CD14-positive monocyte (primary cell): ENCODE measurements around the gene BID. TPM values are rescaled to one million over a fixed set of nuclear protein-coding genes. Genes with fewer than 3 reads are reported as not detected.

ENCODE experiments used
- DNase-seq, 3 donors: peaks; one replicate each; pipeline ENCODE4 v3.0.0-alpha.2; 2011 to 2022
- H2AFZ ChIP-seq: 2 replicates; pipeline ENCODE4 v1.6.0; 2012; ENCODE audit warnings: mild to moderate bottlenecking, low read depth, low read length, inconsistent platforms; ENCODE audit not compliant: insufficient read depth, poor library complexity, severe bottlenecking
- H3K27ac ChIP-seq, 2 donors: 1 replicate in 1 of 2; 2 replicates in 1 of 2; pipeline ENCODE4 v1.5.1; 2012 to 2013; ENCODE audit warnings: low read length in 2 of 2, control low read depth in 1 of 2, inconsistent platforms in 1 of 2, low read depth in 1 of 2, mild to moderate bottlenecking in 1 of 2
- H3K27me3 ChIP-seq, 2 donors: one replicate each; pipeline versions ENCODE4 v1.6.0 to v1.6.1; 2011 to 2013; ENCODE audit warnings: low read length in 2 of 2; ENCODE audit not compliant: control insufficient read depth in 2 of 2, insufficient read depth in 2 of 2
- H3K36me3 ChIP-seq, 2 donors: replicated peaks in 1 of 2; 1 replicate in 1 of 2; 2 replicates in 1 of 2; pipeline versions ENCODE4 v1.5.1 to v1.6.1; 2012 to 2013; ENCODE audit warnings: low read length in 2 of 2, control low read depth in 1 of 2, inconsistent platforms in 1 of 2, mild to moderate bottlenecking in 1 of 2; ENCODE audit not compliant: insufficient read depth in 2 of 2, control insufficient read depth in 1 of 2
- H3K4me1 ChIP-seq, 2 donors: 1 replicate in 1 of 2; 2 replicates in 1 of 2; pipeline versions ENCODE4 v1.5.1 to v1.6.1; 2012 to 2013; ENCODE audit warnings: low read length in 2 of 2, control low read depth in 1 of 2, inconsistent platforms in 1 of 2, mild to moderate bottlenecking in 1 of 2, moderate library complexity in 1 of 2; ENCODE audit not compliant: insufficient read depth in 2 of 2, control insufficient read depth in 1 of 2
- H3K4me2 ChIP-seq: replicated peaks from 2 replicates; pipeline ENCODE3; 2012; ENCODE audit warnings: low read length, moderate library complexity, mild to moderate bottlenecking; ENCODE audit not compliant: poor library complexity, severe bottlenecking; ENCODE audit errors: extremely low read depth
- H3K4me3 ChIP-seq, 3 experiments: fragments of 200-600 bp in 1 of 3; sonication (generic) in 1 of 3; replicated peaks in 1 of 3; 1 replicate in 2 of 3; 2 replicates in 1 of 3; pipeline ENCODE4 v1.5.1; 2011 to 2013; ENCODE audit warnings: low read length in 3 of 3, mild to moderate bottlenecking in 3 of 3, control low read depth in 2 of 3, low read depth in 2 of 3, inconsistent platforms in 1 of 3, moderate library complexity in 1 of 3
- H3K79me2 ChIP-seq: 2 replicates; pipeline ENCODE4 v1.6.0; 2012; ENCODE audit warnings: mild to moderate bottlenecking, control low read depth, inconsistent platforms, low read length, moderate library complexity; ENCODE audit not compliant: insufficient read depth
- H3K9ac ChIP-seq: 2 replicates; pipeline ENCODE4 v1.6.0; 2017; ENCODE audit warnings: low read length, mild to moderate bottlenecking; ENCODE audit not compliant: insufficient read depth, poor library complexity, severe bottlenecking
- H3K9me3 ChIP-seq, 2 donors: replicated peaks in 1 of 2; 1 replicate in 1 of 2; 2 replicates in 1 of 2; pipeline versions ENCODE4 v1.5.1 to v1.6.1; 2012 to 2013; ENCODE audit warnings: low read length in 2 of 2, control low read depth in 1 of 2; ENCODE audit not compliant: control insufficient read depth in 1 of 2, insufficient read depth in 1 of 2
- H4K20me1 ChIP-seq: 2 replicates; pipeline ENCODE4 v1.6.0; 2012; ENCODE audit warnings: mild to moderate bottlenecking, low read length, control low read depth, moderate library complexity; ENCODE audit not compliant: insufficient read depth
- H3K27ac Mint-ChIP-seq, 7 donors: one replicate each; pipeline ENCODE4 v1.8.0; 2020; ENCODE audit warnings: mild to moderate bottlenecking in 7 of 7, mixed read lengths in 7 of 7, moderate library complexity in 6 of 7, inconsistent platforms in 2 of 7
- H3K27me3 Mint-ChIP-seq, 3 donors: one replicate each; pipeline ENCODE4 v1.8.0; 2021 to 2022; ENCODE audit warnings: low read depth in 3 of 3, mild to moderate bottlenecking in 3 of 3, mixed read lengths in 3 of 3, moderate library complexity in 3 of 3, inconsistent platforms in 1 of 3
- H3K36me3 Mint-ChIP-seq, 2 donors: one replicate each; pipeline ENCODE4 v1.8.0; 2020; ENCODE audit warnings: mixed read lengths in 2 of 2, inconsistent platforms in 1 of 2, mild to moderate bottlenecking in 1 of 2
- H3K4me1 Mint-ChIP-seq: one replicate; pipeline ENCODE4 v1.8.0; 2020; ENCODE audit warnings: mild to moderate bottlenecking, mixed read lengths
- H3K4me3 Mint-ChIP-seq, 2 donors: one replicate each; pipeline ENCODE4 v1.8.0; 2020; ENCODE audit warnings: mild to moderate bottlenecking in 2 of 2, mixed read lengths in 2 of 2, moderate library complexity in 1 of 2
- H3K9me3 Mint-ChIP-seq, 7 donors: one replicate each; pipeline ENCODE4 v1.8.0; 2020 to 2022; ENCODE audit warnings: mixed read lengths in 7 of 7, mild to moderate bottlenecking in 6 of 7, moderate library complexity in 6 of 7, inconsistent platforms in 2 of 7
- CTCF ChIP-seq: fragments of 200-600 bp; IDR thresholded peaks from one replicate; pipeline ENCODE4 v1.8.0; 2022; ENCODE audit warnings: antibody characterized with exemption, mild to moderate bottlenecking
- WGBS: methylation state at CpG from one replicate; pipeline ENCODE4 v1.1.5; 2013; ENCODE audit warnings: missing lambda C conversion rate; ENCODE audit not compliant: insufficient coverage; 5-methylcytosine and 5-hydroxymethylcytosine counted together
- intact Hi-C, 2 donors: fragments of 100-400 bp; cut with micrococcal nuclease; formaldehyde crosslinking; loops; one replicate each; pipeline versions ENCODE4 v1.15.0 to v1.15.1; 2023
- polyA plus RNA-seq, 3 donors: library from polyadenylated mRNA; depleted of rRNA in 1 of 3; unstranded in 2 of 3; stranded (reverse) in 1 of 3; fragments of 300-500 nt in 2 of 3; fragments of >200 nt in 1 of 3; fragmentation: Illumina TruSeq in 2 of 3; gene quantifications; 1 replicate in 2 of 3; 2 replicates in 1 of 3; pipeline ENCODE4 v1.2.3, GENCODE V29; 2012 to 2021

BID gene
- polyA plus RNA-seq, 3 donors: 199 to 423 (median 391) TPM

DNA sequence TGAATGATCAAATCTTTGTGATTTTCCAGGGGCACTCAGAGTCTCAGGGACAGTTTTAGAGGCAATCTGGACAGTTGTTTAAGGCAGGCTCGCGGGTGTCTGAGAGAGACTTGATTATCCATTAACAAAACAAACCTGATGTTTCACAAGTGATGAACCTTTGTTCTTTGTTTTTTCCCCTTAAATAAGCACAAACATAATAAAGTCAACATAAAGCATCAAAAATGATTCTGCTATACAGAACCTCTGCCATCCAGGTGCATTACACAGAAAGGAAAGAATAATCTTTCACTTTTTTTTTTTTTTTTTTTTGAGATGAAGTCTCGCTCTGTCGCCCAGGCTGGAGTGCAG is 13.2 kb downstream of the BID start:
- TF ChIP-seq CTCF: no peak
- peaks cover 45 to 66% of the 10 kb centered on the region in 2 donors for H3K4me1 ChIP-seq
- H3K79me2 ChIP-seq: peaks cover 99% of the 10 kb centered on the region
- H4K20me1 ChIP-seq: peaks cover 96% of the 10 kb centered on the region
- H2AFZ ChIP-seq: no peak overlapping the region
- H3K9me3 ChIP-seq: no peaks in the 10 kb centered on the region
- peak overlapping the region; percentile 89 to 90 for H3K27ac ChIP-seq
- peaks cover 50% of the 10 kb centered on the region for H3K4me1 Mint-ChIP-seq
- no peaks in the 10 kb centered on the region for H3K27me3 ChIP-seq
- WGBS: no CpG with 5 or more reads among the region's 4 CpGs
- H3K27ac Mint-ChIP-seq: peak overlapping the region; percentile 92 to 99 (median 96)
- DNase-seq: no peak
- intact Hi-C loops: no loop called here
- H3K4me2 ChIP-seq: peak overlapping the region; percentile 50
- peaks cover 8 to 24% of the 10 kb centered on the region in 2 donors for H3K36me3 Mint-ChIP-seq
- peaks cover 0 to 3% of the 10 kb centered on the region in 2 donors for H3K36me3 ChIP-seq
- H3K4me3 ChIP-seq: peak overlapping the region in 1 of 3 experiments; percentile 46
- peak overlapping the region in 1 of 2 donors; percentile 63 for H3K4me3 Mint-ChIP-seq
- H3K27me3 Mint-ChIP-seq: no peaks in the 10 kb centered on the region
- H3K9ac ChIP-seq: peak overlapping the region; percentile 16
- no peaks in the 10 kb centered on the region for H3K9me3 Mint-ChIP-seq

GRCh38 chr22:17754233-17754925 is 19.9 kb downstream of the BID start:
- H3K27ac Mint-ChIP-seq: peak overlapping the region in 5 of 7 donors; percentile 26 to 78 (median 50)
- intact Hi-C loops: no loop called here

More at GRCh38 chr22:17754233-17754925, 19.9 kb downstream of the BID start:
- Mint-ChIP-seq H3K4me1 (peaks cover 13% of the 10 kb centered on the region), H3K9me3 (no peaks in the 10 kb centered on the region), H3K4me3 (no peak overlapping the region), H3K27me3 (peaks cover 0 to 2% (median 0%) of the 10 kb centered on the region in 3 donors), H3K36me3 (peaks cover 18 to 50% of the 10 kb centered on the region in 2 donors)
- H2AFZ ChIP-seq: no peak overlapping the region
- H3K4me3 ChIP-seq: no peak overlapping the region
- peak overlapping the region in 1 of 2 donors; percentile 21 for H3K27ac ChIP-seq
- H3K4me1 ChIP-seq: peaks cover 4 to 12% of the 10 kb centered on the region in 2 donors
- H4K20me1 ChIP-seq: peaks cover 97% of the 10 kb centered on the region
- no peaks in the 10 kb centered on the region for H3K9me3 ChIP-seq
- peak in 1 of 3 donors; percentile 41 for DNase-seq
- 91% methylated on average over 13 of the region's 14 CpGs for WGBS
- TF ChIP-seq CTCF: peak; percentile 29
- H3K27me3 ChIP-seq: no peaks in the 10 kb centered on the region
- H3K9ac ChIP-seq: no peak overlapping the region
- peaks cover 98% of the 10 kb centered on the region for H3K79me2 ChIP-seq
- H3K4me2 ChIP-seq: no peak overlapping the region
- peaks cover 25 to 30% of the 10 kb centered on the region in 2 donors for H3K36me3 ChIP-seq
